Neural cell (in vitro differentiated cells): ENCODE data around the gene OSCAR. TPM values are rescaled to one million over a fixed set of nuclear protein-coding genes. Genes with fewer than 3 reads are reported as not detected.

Experiments used
- H2AFZ ChIP-seq: fragments of 200-600, 300-800 bp; sonication (generic), shearing (Covaris generic); 2 replicates; pipeline ENCODE4 v1.6.0; 2014; ENCODE audit warnings: low read depth, mild to moderate bottlenecking, antibody characterized with exemption, low read length, moderate library complexity
- H3F3A ChIP-seq: fragments of 200-600 bp; shearing (Covaris generic); 2 replicates; pipeline ENCODE4 v1.6.1; 2016; ENCODE audit warnings: mild to moderate bottlenecking, moderate library complexity, mixed read lengths, antibody characterized with exemption, low read length; ENCODE audit not compliant: insufficient read depth, poor library complexity, severe bottlenecking
- H3K27ac ChIP-seq: fragments of 200-600, 300-800 bp; sonication (generic), shearing (Covaris generic); 2 replicates; pipeline ENCODE4 v1.5.1; 2014; ENCODE audit warnings: mild to moderate bottlenecking, low read length, moderate library complexity
- H3K27me3 ChIP-seq: fragments of 300-800, 200-600 bp; sonication (generic), shearing (Covaris generic); 2 replicates; pipeline ENCODE4 v1.6.0; 2014; ENCODE audit warnings: mild to moderate bottlenecking, low read depth, low read length, moderate library complexity; ENCODE audit not compliant: insufficient read depth
- H3K36me3 ChIP-seq: fragments of 300-800, 200-600 bp; sonication (generic), shearing (Covaris generic); 2 replicates; pipeline ENCODE4 v1.5.1; 2014; ENCODE audit warnings: mild to moderate bottlenecking, antibody characterized with exemption, low read length, moderate library complexity; ENCODE audit not compliant: insufficient read depth
- H3K4me2 ChIP-seq: fragments of 300-800, 200-600 bp; sonication (generic), shearing (Covaris generic); 2 replicates; pipeline ENCODE4 v1.6.0; 2014; ENCODE audit warnings: mild to moderate bottlenecking, low read length
- H3K4me3 ChIP-seq: fragments of 300-800, 200-600 bp; sonication (generic), shearing (Covaris generic); 2 replicates; pipeline ENCODE4 v1.5.1; 2014; ENCODE audit warnings: mild to moderate bottlenecking, low read length, moderate library complexity
- H3K79me2 ChIP-seq: fragments of 200-600 bp; shearing (Covaris generic); replicated peaks from 2 replicates; pipeline ENCODE4 v1.6.0; 2014; ENCODE audit warnings: mild to moderate bottlenecking, low read length, moderate library complexity; ENCODE audit not compliant: insufficient read depth
- H3K9ac ChIP-seq: fragments of 300-800, 200-600 bp; sonication (generic), shearing (Covaris generic); 2 replicates; pipeline ENCODE4 v1.6.1; 2016; ENCODE audit warnings: mild to moderate bottlenecking, low read length, mixed read lengths
- H3K9me2 ChIP-seq: fragments of 200-600 bp; shearing (Covaris generic); 2 replicates; pipeline ENCODE4 v1.6.1; 2016; ENCODE audit warnings: mild to moderate bottlenecking, low read length, mixed read lengths; ENCODE audit not compliant: insufficient read depth
- H3K9me3 ChIP-seq: fragments of 200-600, 300-800 bp; sonication (generic), shearing (Covaris generic); 2 replicates; pipeline ENCODE4 v1.6.1; 2016; ENCODE audit warnings: mild to moderate bottlenecking, mixed run types, low read length, moderate library complexity, mixed read lengths
- H4K20me1 ChIP-seq: fragments of 200-600 bp; shearing (Covaris generic); 2 replicates; pipeline ENCODE4 v1.6.1; 2016; ENCODE audit warnings: mild to moderate bottlenecking, mixed run types; ENCODE audit not compliant: insufficient read depth
- CTCF ChIP-seq: fragments of 450-650 bp; IDR thresholded peaks from 2 replicates; pipeline ENCODE4 v1.5.1; 2014; ENCODE audit warnings: antibody characterized with exemption, mild to moderate bottlenecking, moderate library complexity; ENCODE audit not compliant: poor library complexity, severe bottlenecking
- EP300 ChIP-seq: fragments of 450-650 bp; conservative IDR thresholded peaks from 2 replicates; pipeline ENCODE4 v1.6.1; 2014; ENCODE audit warnings: antibody characterized with exemption, mild to moderate bottlenecking, moderate library complexity; ENCODE audit not compliant: poor library complexity, severe bottlenecking
- EZH2 ChIP-seq: fragments of 200-600, 300-800 bp; shearing (Covaris generic), sonication (generic); IDR thresholded peaks from 2 replicates; pipeline ENCODE4 v1.6.1; 2014; ENCODE audit warnings: antibody characterized with exemption, low read length, borderline replicate concordance, mild to moderate bottlenecking; ENCODE audit not compliant: insufficient read depth, poor library complexity, severe bottlenecking
- MXI1 ChIP-seq: fragments of 450-650 bp; conservative IDR thresholded peaks from 2 replicates; pipeline ENCODE4 v1.6.1; 2014; ENCODE audit warnings: antibody characterized with exemption, mild to moderate bottlenecking; ENCODE audit not compliant: poor library complexity, severe bottlenecking
- POLR2AphosphoS5 ChIP-seq: IDR thresholded peaks from 2 replicates; pipeline ENCODE4 v1.6.1; 2012
- RAD21 ChIP-seq: fragments of 450-650 bp; conservative IDR thresholded peaks from 2 replicates; pipeline ENCODE4 v1.6.1; 2014; ENCODE audit warnings: antibody characterized with exemption, mild to moderate bottlenecking, moderate library complexity
- SMC3 ChIP-seq: fragments of 450-650 bp; conservative IDR thresholded peaks from 2 replicates; pipeline ENCODE4 v1.6.1; 2014; ENCODE audit warnings: antibody characterized with exemption, mild to moderate bottlenecking, moderate library complexity; ENCODE audit not compliant: poor library complexity
- TAF1 ChIP-seq: IDR thresholded peaks from 2 replicates; pipeline ENCODE4 v1.6.1; 2012; ENCODE audit warnings: low read depth
- polyA plus RNA-seq: library from polyadenylated mRNA; depleted of rRNA; stranded (reverse); fragments of >200 nt; gene quantifications from 2 replicates; pipeline ENCODE4 v1.2.3, GENCODE V29; 2014
- TF ChIP-seq, protein P1 (sequence below): IDR thresholded peaks from 2 replicates; pipeline ENCODE4 v1.6.1; 2012; ENCODE audit warnings: borderline replicate concordance

OSCAR gene
- polyA plus RNA-seq, 1 donor from 2014 or later, result 0.20 TPM

DNA sequence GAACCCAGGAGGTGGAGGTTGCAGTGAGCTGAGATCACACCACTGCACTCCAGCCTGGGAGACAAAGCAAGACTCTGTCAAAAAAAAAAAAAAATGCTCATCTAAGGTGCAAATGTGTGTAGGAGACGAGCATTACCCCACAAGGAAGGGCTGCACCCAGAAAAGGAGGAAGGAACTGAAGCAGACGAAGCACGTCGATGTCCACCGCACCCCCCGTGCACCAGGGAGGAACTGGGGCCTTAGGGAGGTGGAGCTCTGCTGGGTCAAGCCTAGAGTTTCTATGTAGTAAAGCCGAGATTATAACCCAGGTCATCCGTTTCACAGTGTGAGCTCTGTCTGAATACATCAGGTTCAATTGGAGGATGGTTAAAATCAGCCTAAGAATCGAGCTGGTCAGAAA lies 38.0 kb downstream of the OSCAR start:
- Histone ChIP-seq H2AFZ (no peak overlapping the region), H3K4me2 (no peak overlapping the region), H3K9ac (no peak overlapping the region), H3K9me3 (no peaks in the 10 kb centered on the region), H4K20me1 (no peaks in the 10 kb centered on the region), H3K4me3 (no peak overlapping the region), H3K9me2 (no peaks in the 10 kb centered on the region), H3K36me3 (no peaks in the 10 kb centered on the region), H3F3A (no peaks in the 10 kb centered on the region), H3K79me2 (no peaks in the 10 kb centered on the region), H3K27ac (no peak overlapping the region), H3K27me3 (no peaks in the 10 kb centered on the region)
- TF ChIP-seq RAD21 (no peak), CTCF (no peak), EP300 (no peak), POLR2AphosphoS5 (no peak)

- no peak overlapping the region for H2AFZ ChIP-seq
- TF ChIP-seq MXI1, result no peak
- TF ChIP-seq POLR2AphosphoS5, result no peak
- no peak for TF ChIP-seq TAF1
- no peak for TF ChIP-seq CTCF
- TF ChIP-seq RAD21, result no peak
- no peak for TF ChIP-seq SMC3
- TF ChIP-seq EP300, result no peak
- no peak for TF ChIP-seq EZH2
- TF ChIP-seq, protein P1, sequence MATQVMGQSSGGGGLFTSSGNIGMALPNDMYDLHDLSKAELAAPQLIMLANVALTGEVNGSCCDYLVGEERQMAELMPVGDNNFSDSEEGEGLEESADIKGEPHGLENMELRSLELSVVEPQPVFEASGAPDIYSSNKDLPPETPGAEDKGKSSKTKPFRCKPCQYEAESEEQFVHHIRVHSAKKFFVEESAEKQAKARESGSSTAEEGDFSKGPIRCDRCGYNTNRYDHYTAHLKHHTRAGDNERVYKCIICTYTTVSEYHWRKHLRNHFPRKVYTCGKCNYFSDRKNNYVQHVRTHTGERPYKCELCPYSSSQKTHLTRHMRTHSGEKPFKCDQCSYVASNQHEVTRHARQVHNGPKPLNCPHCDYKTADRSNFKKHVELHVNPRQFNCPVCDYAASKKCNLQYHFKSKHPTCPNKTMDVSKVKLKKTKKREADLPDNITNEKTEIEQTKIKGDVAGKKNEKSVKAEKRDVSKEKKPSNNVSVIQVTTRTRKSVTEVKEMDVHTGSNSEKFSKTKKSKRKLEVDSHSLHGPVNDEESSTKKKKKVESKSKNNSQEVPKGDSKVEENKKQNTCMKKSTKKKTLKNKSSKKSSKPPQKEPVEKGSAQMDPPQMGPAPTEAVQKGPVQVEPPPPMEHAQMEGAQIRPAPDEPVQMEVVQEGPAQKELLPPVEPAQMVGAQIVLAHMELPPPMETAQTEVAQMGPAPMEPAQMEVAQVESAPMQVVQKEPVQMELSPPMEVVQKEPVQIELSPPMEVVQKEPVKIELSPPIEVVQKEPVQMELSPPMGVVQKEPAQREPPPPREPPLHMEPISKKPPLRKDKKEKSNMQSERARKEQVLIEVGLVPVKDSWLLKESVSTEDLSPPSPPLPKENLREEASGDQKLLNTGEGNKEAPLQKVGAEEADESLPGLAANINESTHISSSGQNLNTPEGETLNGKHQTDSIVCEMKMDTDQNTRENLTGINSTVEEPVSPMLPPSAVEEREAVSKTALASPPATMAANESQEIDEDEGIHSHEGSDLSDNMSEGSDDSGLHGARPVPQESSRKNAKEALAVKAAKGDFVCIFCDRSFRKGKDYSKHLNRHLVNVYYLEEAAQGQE, result no peak
- no peaks in the 10 kb centered on the region for H4K20me1 ChIP-seq
- no peaks in the 10 kb centered on the region for H3K79me2 ChIP-seq
- H3F3A ChIP-seq, result no peaks in the 10 kb centered on the region
- no peak overlapping the region for H3K4me3 ChIP-seq
- H3K4me2 ChIP-seq, result no peak overlapping the region
- H3K27me3 ChIP-seq, result no peaks in the 10 kb centered on the region
- no peaks in the 10 kb centered on the region for H3K9me3 ChIP-seq
- no peaks in the 10 kb centered on the region for H3K36me3 ChIP-seq
- no peak overlapping the region for H3K9ac ChIP-seq
- no peak overlapping the region for H3K27ac ChIP-seq
- H3K9me2 ChIP-seq, result no peaks in the 10 kb centered on the region
Measured at GRCh38 chr19:54047616-54048015, 53.0 kb downstream of the OSCAR start.
